HCEC 1CT (cell line): ENCODE data around the gene MIPOL1.
A peak's percentile ranks its signal among the peaks of the same experiment; 100 is the strongest.
"Not testable (repeated sequence)": the region's sequence is repeated elsewhere in the genome, so short reads cannot be mapped to it uniquely, and the experiment has no call there.

ENCODE experiments used
- DNase-seq: peaks from one replicate; pipeline ENCODE4 v3.0.0-alpha.2; 2017

Gene MIPOL1

GRCh38 chr14:37197421-37198272, at the start of gene MIPOL1:
Gene MIPOL1 (plus strand): TSS chr14:37197937. CDS start chr14:37247889, 49,952 bp downstream.
- peak; percentile 90 for DNase-seq

GRCh38 chr14:37150414-37150813, 47.3 kb upstream of the MIPOL1 start:
- DNase-seq = peak; percentile 69

GRCh38 chr14:37153005-37153404, 44.7 kb upstream of the MIPOL1 start:
- DNase-seq = no peak

GRCh38 chr14:37153483-37153882, 44.3 kb upstream of the MIPOL1 start:
- DNase-seq = no peak

GRCh38 chr14:37157987-37158386, 39.8 kb upstream of the MIPOL1 start:
- no peak for DNase-seq

GRCh38 chr14:37162307-37162706, 35.4 kb upstream of the MIPOL1 start:
- not testable (repeated sequence) for DNase-seq

GRCh38 chr14:37165794-37166193, 31.9 kb upstream of the MIPOL1 start:
- DNase-seq = no peak

GRCh38 chr14:37167151-37168047, 30.3 kb upstream of the MIPOL1 start:
- DNase-seq = no peak

- no peak for DNase-seq
Measured at GRCh38 chr14:37168721-37169120, 29.0 kb upstream of the MIPOL1 start.

GRCh38 chr14:37170237-37170636, 27.5 kb upstream of the MIPOL1 start:
- DNase-seq = no peak

GRCh38 chr14:37170993-37171392, 26.7 kb upstream of the MIPOL1 start:
- DNase-seq = no peak

GRCh38 chr14:37171678-37172023, 26.1 kb upstream of the MIPOL1 start:
- no peak for DNase-seq

- DNase-seq = peak; percentile 90
Measured at GRCh38 chr14:37172024-37172869, 25.5 kb upstream of the MIPOL1 start, which contains the start of gene SLC25A21. Gene SLC25A21 (minus strand): TSS chr14:37172606.

GRCh38 chr14:37172936-37173614, 24.7 kb upstream of the MIPOL1 start:
- DNase-seq = no peak

- peak; percentile 90 for DNase-seq
Measured at GRCh38 chr14:37179896-37180502, 17.7 kb upstream of the MIPOL1 start.

- not testable (repeated sequence) for DNase-seq
Measured at GRCh38 chr14:37180886-37181285, 16.9 kb upstream of the MIPOL1 start.

- DNase-seq = no peak
Measured at GRCh38 chr14:37181441-37181840, 16.3 kb upstream of the MIPOL1 start.

- not testable (repeated sequence) for DNase-seq
Measured at GRCh38 chr14:37184520-37184919, 13.2 kb upstream of the MIPOL1 start.

GRCh38 chr14:37185670-37186069, 12.1 kb upstream of the MIPOL1 start:
- DNase-seq = no peak

- no peak for DNase-seq
Measured at GRCh38 chr14:37186865-37187264, 10.9 kb upstream of the MIPOL1 start.

- no peak for DNase-seq
Measured at GRCh38 chr14:37187294-37187693, 10.4 kb upstream of the MIPOL1 start.
